GM10847 (cell line): ENCODE measurements around the gene LINC01488.

Experiments used
- POLR2A ChIP-seq: IDR thresholded peaks from 2 replicates; pipeline ENCODE4 v1.6.1; 2011; ENCODE audit not compliant: insufficient read length; ENCODE audit errors: extremely low read depth

Gene LINC01488

DNA sequence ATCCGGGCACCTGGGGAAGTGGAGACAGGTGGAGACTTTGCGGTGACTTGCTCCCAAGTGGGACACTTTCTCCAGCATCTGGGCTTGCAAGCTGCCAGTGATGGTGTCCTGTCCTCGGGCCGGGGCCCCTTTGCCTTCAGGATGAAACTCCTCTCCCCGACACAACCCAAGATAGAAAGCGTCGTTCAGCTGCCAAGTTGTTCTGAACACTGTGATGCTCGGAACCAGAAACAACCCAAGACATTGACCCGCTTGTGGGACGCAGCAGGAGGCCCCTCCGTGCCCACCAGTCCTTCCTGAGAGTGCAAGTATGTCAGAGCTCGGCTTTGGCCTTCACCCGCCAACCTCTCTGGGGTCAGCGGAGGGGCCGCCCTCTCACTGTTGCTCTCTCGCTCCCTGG is 31.3 kb downstream of the LINC01488 start:
- TF ChIP-seq POLR2A = no peak

DNA sequence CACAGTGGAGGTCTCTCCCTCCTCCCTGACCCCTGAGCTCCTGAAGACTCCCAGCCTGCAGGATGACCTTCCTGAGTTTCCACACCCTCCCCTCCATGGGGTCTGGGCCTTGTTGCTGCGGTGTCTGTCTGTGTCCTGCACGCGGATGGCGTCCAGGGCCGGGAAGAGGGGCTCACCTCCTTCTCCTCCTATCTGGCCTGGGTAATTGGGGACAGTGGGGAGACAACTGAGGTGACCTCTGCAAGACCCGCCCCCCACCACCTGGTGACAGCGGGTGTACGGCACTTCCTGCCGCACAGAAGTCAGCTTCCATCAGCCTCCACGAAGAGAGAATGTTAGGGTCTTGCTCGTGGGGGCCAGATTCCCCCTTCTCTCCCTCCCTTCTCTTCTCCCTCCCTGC is 31.7 kb downstream of the LINC01488 start:
- TF ChIP-seq POLR2A = no peak

DNA sequence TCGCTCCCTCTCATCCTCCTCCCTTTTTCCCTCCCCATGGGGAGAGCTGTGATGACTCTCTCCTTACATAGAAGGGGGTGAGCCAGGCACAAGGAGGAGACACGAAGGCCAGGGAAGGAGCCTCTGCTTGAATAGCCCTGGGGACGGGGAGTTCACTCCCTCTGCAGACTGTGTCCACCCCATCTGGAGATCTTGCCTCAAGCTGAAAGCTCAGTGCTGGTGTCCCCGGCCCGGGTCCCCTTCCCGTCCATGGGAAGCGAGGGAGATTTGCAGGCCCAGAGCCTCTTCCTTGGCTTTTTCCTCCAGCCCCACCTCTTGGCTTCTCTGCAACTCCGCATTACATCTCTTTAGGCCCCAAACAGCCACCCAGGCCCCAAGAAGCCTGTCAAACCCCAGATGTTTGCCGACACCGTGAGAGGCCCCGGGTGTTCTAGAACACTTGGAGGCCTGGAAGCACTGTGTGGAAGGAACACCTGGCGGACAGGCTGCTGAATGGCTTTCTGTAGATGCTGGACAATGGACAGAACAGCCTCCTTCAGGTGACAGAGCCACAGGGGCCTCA is 32.3 kb downstream of the LINC01488 start:
- no peak for TF ChIP-seq POLR2A

DNA sequence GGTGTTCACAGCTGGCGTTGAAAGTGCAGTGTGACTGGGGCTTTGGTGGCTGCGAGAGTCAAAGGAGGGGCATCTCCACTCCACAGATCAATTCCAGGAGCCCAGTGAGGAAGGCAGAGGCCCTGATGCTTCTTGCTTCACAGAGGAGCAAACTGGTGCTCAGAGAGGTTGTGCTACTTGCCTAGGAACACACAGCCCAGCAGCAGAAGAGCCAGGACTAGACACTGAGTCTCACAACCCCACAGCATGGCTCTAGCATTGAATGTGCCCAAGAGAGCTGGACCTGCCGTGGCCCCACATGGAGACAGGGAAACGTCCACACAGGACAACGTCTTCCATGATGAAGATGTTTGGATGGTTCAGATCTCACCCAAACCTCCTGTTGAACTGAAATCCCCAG is 33.3 kb downstream of the LINC01488 start:
- TF ChIP-seq POLR2A = no peak

DNA sequence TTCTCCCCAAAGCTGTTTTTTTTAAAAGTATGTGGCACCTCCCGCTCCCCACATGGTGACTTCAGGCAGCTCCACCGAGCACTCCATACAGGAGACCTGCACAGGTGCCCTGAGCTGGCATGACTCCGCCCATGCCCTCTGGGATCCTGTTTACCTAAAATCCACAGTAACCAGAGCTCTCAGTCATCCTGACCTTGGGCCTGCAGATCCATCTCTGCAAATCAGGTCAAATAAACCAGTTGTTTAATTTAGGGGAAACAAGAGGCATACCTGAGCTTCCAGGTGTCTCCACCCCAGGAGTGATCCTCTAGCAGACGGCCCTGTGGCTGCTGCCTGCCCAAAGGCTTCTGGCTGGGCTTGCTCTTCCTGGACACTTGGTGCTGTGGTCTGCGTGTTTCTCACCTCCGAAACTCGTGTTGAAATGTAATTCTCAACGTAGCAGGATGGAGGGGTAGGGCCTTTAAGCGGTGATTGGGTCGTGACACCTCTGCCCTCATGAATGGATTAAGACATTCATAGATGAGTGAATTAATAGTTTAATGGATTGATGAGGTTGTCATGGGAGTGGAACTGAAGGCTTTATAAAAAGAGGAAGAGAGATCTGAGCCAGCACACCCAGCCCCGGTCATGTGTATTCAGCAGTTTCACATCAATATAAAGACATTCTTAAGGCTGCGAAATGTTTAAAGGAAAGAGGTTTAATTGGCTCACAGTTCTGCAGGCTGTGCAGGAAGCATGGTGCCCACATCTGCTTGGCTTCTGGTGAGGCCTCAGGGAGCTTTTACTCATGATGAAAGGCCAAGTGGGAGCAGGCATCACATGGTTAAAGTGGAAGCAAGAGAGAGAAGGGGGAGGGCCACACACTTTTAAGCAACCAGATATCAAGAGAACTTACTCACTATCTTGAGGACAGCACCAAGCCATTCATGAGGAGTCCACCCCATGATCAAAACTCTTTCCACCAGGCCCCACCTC is 34.1 kb downstream of the LINC01488 start:
- TF ChIP-seq POLR2A = no peak

DNA sequence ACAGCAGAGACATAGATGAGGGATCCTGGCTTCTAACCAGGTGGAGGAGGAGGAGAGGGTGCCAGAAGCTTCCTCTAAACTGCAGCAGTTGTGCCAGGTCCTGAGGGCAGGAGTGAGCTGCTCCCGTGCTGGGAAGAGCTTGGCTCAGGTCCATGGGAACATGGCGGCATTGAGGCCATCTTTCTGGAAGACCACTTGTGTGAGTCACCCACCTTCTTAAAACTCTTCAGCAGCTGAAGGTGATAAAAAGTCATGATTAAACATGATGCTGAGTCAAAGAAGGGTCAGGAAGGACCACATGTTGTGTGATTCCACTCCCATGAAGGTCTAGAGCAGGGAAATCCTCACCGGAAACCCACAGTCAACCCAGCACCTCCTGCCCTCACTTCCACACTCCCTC is 35.1 kb downstream of the LINC01488 start:
- no peak for TF ChIP-seq POLR2A

DNA sequence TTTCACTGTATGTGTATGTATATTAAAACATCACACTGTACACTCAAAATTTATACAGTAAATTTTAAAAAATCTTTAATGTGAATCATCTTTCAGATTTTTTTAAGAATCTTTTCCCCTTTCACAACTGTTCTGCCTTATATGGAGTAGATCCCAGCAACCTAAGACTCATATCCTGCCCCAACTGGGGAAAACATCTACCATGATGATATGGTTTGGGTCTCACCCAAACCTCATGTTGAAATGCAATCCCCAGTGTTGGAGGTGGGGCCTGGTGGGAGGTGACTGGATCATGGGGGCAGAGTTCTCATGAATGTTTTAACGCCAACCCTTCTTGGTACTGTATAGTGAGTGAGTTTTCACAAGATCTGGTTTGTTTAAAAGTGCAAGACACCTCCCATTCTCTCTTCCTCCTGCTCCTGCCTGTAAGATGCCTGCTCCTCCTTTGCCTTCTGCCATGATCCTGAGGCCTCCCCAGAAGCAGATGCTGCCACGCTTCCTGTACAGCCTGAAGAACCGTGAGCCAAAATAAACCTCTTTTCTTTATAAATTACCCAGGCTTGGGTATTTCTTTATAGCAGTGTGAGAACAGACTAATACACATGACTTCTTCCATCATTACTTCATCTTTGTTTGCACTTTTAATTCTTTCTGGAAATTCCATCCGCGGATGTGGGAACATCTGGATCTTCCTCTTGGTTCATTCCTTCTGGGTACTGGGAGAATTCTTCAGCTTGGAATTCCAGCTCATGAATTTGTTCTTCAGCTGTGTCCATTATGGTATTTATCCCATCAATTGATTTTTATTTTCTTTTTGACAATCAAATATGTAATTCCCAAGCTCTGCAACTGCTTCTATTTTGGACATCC is 36.9 kb downstream of the LINC01488 start:
- TF ChIP-seq POLR2A = no peak

DNA sequence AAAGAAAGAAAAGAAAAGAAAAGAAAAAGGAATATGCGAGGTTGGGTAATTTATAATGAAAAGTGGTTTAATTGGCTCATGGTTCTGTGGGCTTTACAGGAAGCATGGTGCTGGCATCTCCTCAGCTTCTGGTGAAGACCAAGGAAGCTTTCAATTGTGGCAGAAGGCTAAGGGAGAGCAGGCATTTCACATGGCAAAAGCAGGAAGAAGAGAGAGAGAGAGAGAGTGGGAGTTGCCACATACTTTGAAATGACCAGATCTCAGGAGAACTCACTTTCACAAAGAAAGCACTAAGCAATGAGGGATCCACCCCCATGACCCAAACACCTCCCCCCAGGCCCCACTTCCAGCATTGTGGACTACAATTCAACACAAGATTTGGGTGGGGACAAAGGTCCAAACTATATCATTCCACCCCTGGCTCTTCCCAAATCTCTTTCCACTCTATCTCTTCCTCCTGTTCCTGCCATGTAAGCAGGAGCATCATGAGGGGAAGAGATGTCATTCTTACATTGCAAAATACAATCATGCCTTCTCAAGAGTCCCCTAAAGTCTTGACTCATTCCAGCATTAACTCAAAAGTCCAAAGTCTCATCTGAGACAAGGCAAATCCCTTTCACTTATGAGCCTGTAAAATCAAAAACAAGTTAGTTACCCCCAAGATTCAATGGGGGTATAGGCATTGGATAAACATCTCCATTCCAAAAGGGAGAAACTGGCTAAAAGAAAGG is 38.9 kb downstream of the LINC01488 start:
- TF ChIP-seq POLR2A = no peak

DNA sequence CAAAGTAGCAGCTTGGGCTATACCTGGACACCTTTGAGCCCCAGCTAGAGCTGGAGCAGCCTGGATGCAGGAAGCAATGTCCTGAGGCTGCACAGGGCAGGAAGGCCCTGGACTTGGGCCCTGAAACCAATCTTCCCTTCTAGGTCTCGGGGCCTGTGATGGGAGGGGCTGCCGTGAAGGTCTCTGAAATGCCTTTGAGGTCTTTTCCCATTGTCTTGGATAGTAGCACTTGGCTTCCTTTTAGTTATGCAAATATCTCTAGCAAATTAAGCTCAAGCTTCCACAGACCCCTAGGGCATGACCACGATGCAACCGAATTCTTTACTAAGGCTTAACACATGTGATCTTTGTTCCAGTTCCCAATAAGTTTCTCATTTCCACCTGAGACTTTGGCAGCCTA is 40.0 kb downstream of the LINC01488 start:
- TF ChIP-seq POLR2A = no peak

DNA sequence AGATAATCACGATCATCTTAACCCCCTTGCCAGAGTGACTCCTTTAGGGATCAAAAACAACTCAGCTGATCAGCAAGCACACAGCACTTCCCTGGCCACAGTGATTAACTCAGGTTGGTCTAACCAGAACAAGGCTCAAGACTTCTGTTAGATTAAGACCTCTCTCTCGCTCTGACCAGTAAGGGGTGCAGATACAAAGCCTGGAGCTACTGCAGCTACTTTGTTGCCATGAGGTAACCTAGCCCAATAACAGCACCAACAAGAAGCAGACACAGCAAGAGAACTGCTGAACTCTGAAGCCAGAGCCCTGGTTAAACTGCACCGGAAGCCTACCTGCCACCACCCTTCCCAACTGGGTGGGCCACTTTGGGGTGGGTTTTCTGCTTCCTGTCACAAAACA is 42.0 kb downstream of the LINC01488 start:
- no peak for TF ChIP-seq POLR2A

DNA sequence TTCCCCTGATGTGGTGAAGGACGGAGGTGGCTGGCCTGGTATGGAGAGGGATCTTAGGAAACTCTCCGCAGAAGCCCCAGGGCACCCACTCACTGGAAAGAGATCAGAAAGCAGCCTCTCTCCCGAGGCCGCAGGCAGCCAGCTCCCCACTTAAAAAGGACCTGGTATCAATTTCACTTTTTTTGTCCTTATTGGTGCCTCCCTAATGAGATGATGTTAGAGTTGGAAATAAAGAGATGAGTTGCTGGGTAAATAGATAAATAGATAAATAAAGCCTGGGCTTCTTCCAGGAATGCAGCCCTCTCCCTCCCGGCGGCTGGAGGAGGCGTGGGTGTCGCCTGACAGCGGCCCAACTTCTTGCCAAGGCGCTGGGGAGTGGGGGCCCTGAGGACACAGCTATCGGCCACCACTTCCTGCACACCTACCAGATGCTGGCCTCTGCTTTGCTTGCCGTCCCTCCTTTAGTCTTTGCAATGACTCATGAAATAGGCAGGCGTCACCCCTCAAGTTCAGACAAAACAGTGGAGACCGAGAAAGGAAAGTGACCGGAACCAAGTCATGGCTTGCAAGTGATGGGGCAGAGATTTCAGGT is 42.9 kb downstream of the LINC01488 start:
- no peak for TF ChIP-seq POLR2A

DNA sequence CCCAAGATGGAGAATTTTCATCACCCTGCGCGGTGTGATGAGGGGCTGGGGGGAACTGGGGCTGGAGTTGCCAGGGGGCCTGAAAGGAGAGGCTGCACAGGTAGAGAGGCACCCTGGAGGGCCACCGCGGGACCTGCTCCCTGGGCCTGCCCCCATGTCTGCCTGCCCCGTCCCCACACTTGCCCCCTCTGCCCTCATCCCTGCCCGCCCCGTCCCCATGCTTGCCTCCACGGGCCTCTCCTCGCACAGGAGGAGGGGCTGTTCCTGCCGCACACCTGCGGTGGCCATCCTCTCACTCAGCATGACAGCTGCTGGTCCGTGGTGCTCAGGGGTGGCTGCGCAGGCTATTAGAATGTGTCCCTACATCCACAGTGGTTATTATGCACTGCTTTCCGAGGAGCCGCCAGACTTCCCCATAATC is 43.5 kb downstream of the LINC01488 start:
- TF ChIP-seq POLR2A = no peak

DNA sequence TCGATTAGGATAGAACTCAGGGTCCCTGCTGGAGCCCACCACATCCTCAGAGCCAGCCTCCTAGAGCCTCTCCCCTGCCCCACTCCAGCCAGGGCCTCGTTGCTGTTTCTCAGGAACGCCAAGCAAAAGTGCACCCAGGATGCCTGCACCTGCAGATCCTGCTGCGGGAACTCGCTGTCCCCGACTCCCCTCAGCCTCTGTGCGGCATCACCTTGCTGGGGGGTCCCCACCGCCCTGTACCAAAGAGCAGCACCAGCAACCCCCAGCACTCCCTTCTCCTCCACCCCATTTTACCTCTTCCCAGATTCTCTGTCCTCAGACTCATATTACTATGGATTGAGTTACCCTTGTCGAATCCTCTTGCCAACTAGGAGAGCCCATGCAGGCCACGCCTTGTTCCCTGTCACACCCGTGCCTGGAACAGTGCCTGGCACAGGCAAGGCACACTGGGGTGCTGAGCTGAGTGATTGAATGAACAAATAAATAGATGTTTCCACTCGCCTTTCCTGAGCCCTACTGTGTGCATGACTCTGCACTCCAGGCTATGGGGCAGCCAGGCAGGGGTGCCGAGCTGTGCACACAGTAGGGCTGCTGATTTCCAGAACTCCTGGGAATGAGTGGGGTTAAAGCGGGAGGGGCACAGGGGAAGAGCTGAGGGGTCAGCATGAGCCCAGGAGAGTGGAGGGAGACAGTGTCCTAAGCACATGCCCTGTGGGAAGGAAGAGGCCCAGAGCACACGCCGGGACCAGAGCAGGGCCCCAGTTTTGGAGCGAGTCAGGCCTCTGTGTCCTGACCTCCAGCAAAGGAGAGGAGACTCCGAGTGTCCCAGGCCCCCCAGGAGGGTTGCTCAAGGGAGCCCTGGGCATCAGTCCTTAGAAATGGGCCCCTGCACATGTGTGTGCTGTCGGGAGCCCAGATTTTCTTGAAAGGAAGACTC is 44.3 kb downstream of the LINC01488 start:
- TF ChIP-seq POLR2A = no peak

DNA sequence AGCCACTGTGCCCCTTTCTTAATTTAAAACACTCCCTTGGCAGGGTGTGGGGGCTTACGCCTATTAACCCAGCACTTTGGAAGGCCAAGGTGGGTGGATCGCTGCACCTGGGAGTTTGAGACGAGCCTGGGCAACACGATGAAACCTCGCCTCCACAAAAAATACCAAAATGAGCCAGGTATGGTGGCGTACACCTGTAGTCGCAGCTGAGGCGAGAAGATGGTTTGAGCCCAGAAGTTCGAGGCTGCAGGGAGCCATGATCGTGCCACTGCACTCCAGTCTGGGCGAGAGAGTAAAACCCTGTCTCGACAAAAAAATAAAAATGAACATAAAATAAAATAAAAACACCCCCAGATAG is 45.0 kb downstream of the LINC01488 start:
- TF ChIP-seq POLR2A = no peak

DNA sequence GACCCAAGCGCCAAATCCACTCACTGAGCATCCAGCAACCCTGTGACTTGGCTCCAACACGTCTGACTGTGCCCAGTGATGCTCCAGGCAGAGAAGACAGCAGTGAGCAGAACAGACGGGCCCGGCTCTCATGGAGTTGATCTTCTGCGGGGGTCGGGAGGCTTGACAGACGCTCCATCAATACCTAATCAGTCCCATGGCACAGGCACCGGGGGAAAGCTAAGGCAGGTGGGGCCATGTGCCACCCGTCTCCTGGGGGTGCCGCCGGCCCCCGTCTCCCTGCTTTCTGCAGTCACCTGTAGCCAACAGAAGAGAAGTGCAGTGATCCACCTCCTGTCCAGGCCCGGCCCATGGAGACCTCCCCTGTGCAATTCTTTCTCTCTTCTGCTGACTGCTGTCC is 47.5 kb downstream of the LINC01488 start:
- TF ChIP-seq POLR2A = no peak
